ENCODE results near the gene SYT7.

SYT7 gene

DNA sequence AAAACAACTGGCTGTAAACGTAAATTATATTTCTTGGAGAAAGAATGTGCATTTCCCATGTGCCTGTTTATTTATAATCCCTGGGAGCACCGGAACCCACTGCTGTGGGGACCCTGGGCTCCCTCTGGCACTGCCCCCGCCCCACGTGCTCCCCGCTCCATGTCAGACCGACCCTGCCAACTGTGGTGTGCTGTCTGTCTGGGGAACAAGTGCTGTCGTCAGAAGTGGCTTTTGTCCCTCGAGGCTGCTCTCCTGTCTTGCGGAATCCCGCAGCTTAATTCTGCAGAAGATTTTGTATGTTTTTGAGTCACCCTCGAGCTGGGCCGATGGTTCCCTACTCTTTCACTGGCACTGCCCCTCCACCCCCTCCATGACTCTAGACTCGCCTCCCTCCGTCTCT is 69.9 kb downstream of the SYT7 start:
- CTCF ChIA-PET, result interaction anchor here (1.5 to 17.2 kb wide), 3 partner anchors 21 to 65 kb away, joined by 5 to 325 read pairs (median 9); a partner anchor contains a TSS
- POLR2A ChIA-PET, result no interaction called here
- no peak overlapping the region for H3K4me3 ChIP-seq (ENCODE audit: low read depth, low read length)
- no peak overlapping the region for H3K27ac ChIP-seq (ENCODE audit: extremely low read depth, low read depth, low read length)
- H3K36me3 ChIP-seq (ENCODE audit: control insufficient read depth in 2 of 2, insufficient read depth in 1 of 2, low read length in 2 of 2), result no peaks in the 10 kb centered on the region
- H3K9me3 ChIP-seq (ENCODE audit: control insufficient read depth, insufficient read depth, low read depth, low read length), result no peaks in the 10 kb centered on the region
- TF ChIP-seq ZNF324 (tag by site-specific recombination; IDR thresholded peaks at IDR 0.05) (no peak), SP7 (tag by site-specific recombination; IDR thresholded peaks at IDR 0.05) (no peak), GFI1B (tag by site-specific recombination; IDR thresholded peaks at IDR 0.05) (no peak), ZNF654 (tag by site-specific recombination; IDR thresholded peaks at IDR 0.05; ENCODE audit: low read depth) (no peak), ZNF274 (IDR thresholded peaks at IDR 0.05; ENCODE audit: low read length) (no peak), ZNF274 (tag by site-specific recombination; IDR thresholded peaks at IDR 0.05; ENCODE audit: borderline replicate concordance) (no peak), ZNF514 (tag by site-specific recombination; IDR thresholded peaks at IDR 0.05) (no peak), ZNF843 (tag by site-specific recombination; IDR thresholded peaks at IDR 0.05) (no peak), ZNF558 (tag by site-specific recombination; IDR thresholded peaks at IDR 0.05) (no peak), ZSCAN18 (tag by site-specific recombination; IDR thresholded peaks at IDR 0.05) (no peak), GLIS1 (tag by site-specific recombination; IDR thresholded peaks at IDR 0.05) (no peak), ZNF138 (tag by site-specific recombination; IDR thresholded peaks at IDR 0.05; ENCODE audit: borderline replicate concordance) (no peak), ZNF140 (tag by site-specific recombination; IDR thresholded peaks at IDR 0.05) (no peak), ZNF2 (tag by site-specific recombination; IDR thresholded peaks at IDR 0.05) (no peak)
- TF ChIP-seq, protein P1, sequence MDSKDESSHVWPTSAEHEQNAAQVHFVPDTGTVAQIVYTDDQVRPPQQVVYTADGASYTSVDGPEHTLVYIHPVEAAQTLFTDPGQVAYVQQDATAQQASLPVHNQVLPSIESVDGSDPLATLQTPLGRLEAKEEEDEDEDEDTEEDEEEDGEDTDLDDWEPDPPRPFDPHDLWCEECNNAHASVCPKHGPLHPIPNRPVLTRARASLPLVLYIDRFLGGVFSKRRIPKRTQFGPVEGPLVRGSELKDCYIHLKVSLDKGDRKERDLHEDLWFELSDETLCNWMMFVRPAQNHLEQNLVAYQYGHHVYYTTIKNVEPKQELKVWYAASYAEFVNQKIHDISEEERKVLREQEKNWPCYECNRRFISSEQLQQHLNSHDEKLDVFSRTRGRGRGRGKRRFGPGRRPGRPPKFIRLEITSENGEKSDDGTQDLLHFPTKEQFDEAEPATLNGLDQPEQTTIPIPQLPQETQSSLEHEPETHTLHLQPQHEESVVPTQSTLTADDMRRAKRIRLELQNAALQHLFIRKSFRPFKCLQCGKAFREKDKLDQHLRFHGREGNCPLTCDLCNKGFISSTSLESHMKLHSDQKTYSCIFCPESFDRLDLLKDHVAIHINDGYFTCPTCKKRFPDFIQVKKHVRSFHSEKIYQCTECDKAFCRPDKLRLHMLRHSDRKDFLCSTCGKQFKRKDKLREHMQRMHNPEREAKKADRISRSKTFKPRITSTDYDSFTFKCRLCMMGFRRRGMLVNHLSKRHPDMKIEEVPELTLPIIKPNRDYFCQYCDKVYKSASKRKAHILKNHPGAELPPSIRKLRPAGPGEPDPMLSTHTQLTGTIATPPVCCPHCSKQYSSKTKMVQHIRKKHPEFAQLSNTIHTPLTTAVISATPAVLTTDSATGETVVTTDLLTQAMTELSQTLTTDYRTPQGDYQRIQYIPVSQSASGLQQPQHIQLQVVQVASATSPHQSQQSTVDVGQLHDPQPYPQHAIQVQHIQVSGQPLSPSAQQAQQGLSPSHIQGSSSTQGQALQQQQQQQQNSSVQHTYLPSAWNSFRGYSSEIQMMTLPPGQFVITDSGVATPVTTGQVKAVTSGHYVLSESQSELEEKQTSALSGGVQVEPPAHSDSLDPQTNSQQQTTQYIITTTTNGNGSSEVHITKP (tag by site-specific recombination; IDR thresholded peaks at IDR 0.05), result no peak
- no peaks in the 10 kb centered on the region for H3K4me1 ChIP-seq (ENCODE audit: control insufficient read depth, insufficient read depth, low read length)

DNA sequence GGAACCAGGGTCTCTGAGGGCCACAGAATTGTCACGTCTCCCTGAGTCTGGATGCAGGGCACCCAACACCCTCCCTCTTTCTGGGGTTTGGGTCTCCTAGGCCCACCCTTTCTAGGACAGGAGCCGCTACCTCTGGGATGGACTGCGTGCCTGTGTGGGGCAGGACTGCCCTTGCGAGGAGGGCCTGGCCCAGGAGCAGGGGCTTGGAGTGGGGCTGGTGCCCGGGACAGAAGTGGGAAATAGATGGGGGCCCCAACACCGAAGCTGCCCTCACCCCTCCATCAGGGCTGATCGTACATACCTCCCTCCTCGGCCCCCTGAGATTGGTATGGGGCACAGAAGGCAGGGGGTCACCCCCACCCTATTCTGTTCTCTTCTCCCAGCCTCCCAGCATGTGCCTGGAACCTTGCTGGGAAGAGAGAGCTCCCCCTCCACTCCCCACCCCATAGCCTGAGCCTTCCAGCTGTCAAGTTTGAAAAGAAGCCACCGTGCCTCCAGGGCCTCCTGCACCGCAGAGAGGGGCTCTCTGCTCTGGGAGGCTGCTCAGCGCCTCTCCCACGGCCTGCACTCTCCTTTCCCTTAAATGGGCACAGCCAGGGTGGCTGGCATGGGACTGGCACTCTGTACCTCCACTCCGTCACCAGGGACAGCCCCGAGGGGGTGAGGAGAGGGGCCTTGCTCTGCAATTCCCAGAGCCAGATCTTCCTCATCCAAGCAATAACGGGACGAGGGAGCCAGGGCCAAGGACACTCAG is 70.5 kb downstream of the SYT7 start:
- CTCF ChIA-PET, result interaction anchor here (0.6 to 17.2 kb wide), 8 partner anchors 11 to 223 kb away, joined by 3 to 325 read pairs (median 4); a partner anchor contains a TSS
- Histone ChIP-seq H3K9me3 (ENCODE audit: control insufficient read depth, insufficient read depth, low read depth, low read length) (no peaks in the 10 kb centered on the region), H3K36me3 (ENCODE audit: control insufficient read depth in 2 of 2, insufficient read depth in 1 of 2, low read length in 2 of 2) (no peaks in the 10 kb centered on the region), H3K4me1 (ENCODE audit: control insufficient read depth, insufficient read depth, low read length) (no peaks in the 10 kb centered on the region), H3K4me3 (ENCODE audit: low read depth, low read length) (no peak overlapping the region), H3K27ac (ENCODE audit: extremely low read depth, low read depth, low read length) (no peak overlapping the region)
- TF ChIP-seq GLI2 (tag by site-specific recombination; IDR thresholded peaks at IDR 0.05; ENCODE audit: borderline replicate concordance, low read depth) (no peak), ZIC2 (tag by site-specific recombination; IDR thresholded peaks at IDR 0.05) (peak; percentile 40; the same call in 1 of the 2 replicates)
- POLR2A ChIA-PET, result no interaction called here
